ENCODE measurements around the gene ARMC8.

The ARMC8 gene

GRCh38 chr3:138210528-138210927, 23.4 kb downstream of the ARMC8 start:
- H3K9me3 Mint-ChIP-seq: no peaks in the 10 kb centered on the region
- H3K36me3 Mint-ChIP-seq (ENCODE audit: low read depth): peaks cover 17% of the 10 kb centered on the region
- no peak overlapping the region for H3K27ac Mint-ChIP-seq
- H3K4me1 Mint-ChIP-seq (ENCODE audit: low read depth): no peaks in the 10 kb centered on the region
- no peak for DNase-seq (ENCODE audit: low spot score)
- H3K27me3 Mint-ChIP-seq (ENCODE audit: low read depth): no peaks in the 10 kb centered on the region
- H3K4me3 Mint-ChIP-seq: no peak overlapping the region

- no peak for DNase-seq (ENCODE audit: low spot score)
- H3K27ac Mint-ChIP-seq: no peak overlapping the region
- H3K4me3 Mint-ChIP-seq: no peak overlapping the region
- H3K27me3 Mint-ChIP-seq (ENCODE audit: low read depth): no peaks in the 10 kb centered on the region
- H3K36me3 Mint-ChIP-seq (ENCODE audit: low read depth): peaks cover 8% of the 10 kb centered on the region
- H3K4me1 Mint-ChIP-seq (ENCODE audit: low read depth): peaks cover 4% of the 10 kb centered on the region
- no peaks in the 10 kb centered on the region for H3K9me3 Mint-ChIP-seq
These were observed 26.4 kb downstream of the ARMC8 start for GRCh38 chr3:138213398-138214085.

- no peaks in the 10 kb centered on the region for H3K9me3 Mint-ChIP-seq
These were observed 32.2 kb downstream of the ARMC8 start for GRCh38 chr3:138219255-138219654.

DNA sequence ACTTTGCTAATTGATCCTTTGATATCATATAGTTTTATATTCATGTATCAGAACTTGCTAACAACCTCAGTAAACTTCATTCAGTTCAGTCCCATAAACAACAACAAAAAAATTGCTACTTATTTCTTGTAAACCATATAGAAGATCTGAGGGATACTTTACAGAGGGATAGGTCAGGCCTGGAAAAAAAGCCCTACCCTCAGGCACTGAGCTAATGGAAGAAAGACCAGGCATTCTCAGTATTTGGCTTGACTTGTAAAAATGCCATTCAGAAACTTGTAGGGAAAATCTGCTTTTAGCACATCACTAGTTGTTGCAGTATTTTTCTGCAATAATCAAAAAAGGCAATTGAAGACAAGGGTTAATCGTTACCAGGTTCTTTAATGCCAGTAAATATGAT, 33.1 kb downstream of the ARMC8 start:
- Mint-ChIP-seq H3K9me3 (no peaks in the 10 kb centered on the region), H3K4me1 (ENCODE audit: low read depth) (peaks cover 20% of the 10 kb centered on the region), H3K27me3 (ENCODE audit: low read depth) (no peaks in the 10 kb centered on the region), H3K27ac (no peak overlapping the region), H3K4me3 (no peak overlapping the region), H3K36me3 (ENCODE audit: low read depth) (peaks cover 21% of the 10 kb centered on the region)
- DNase-seq (ENCODE audit: low spot score): no peak

More at GRCh38 chr3:138219255-138219654, 32.2 kb downstream of the ARMC8 start:
- DNase-seq (ENCODE audit: low spot score): no peak
- Mint-ChIP-seq H3K27ac (no peak overlapping the region), H3K27me3 (ENCODE audit: low read depth) (no peaks in the 10 kb centered on the region), H3K4me1 (ENCODE audit: low read depth) (peaks cover 20% of the 10 kb centered on the region), H3K36me3 (ENCODE audit: low read depth) (peaks cover 13% of the 10 kb centered on the region), H3K4me3 (no peak overlapping the region)

DNA sequence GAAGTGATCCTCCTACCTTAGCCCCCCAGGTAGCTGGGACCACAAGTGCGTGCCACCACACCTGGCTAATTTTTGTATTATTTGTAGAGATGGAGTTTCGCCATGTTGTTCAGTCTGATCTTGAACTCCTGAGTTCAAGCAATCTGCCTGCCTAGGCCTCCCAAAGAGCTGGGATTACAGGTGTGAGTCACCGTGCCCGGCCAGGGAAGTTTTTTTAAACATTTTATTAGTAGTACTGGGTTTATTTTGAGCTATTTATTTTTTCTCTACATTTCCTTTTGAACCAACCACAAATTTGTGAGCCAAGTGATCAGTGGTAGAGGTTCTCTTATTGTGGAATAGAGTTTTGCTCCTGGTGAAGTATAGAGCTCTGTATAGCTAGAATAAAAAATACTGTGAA, 33.7 kb downstream of the ARMC8 start:
- no peak for DNase-seq (ENCODE audit: low spot score)
- H3K9me3 Mint-ChIP-seq: no peaks in the 10 kb centered on the region
- H3K4me3 Mint-ChIP-seq: no peak overlapping the region
- H3K4me1 Mint-ChIP-seq (ENCODE audit: low read depth): peaks cover 20% of the 10 kb centered on the region
- no peaks in the 10 kb centered on the region for H3K27me3 Mint-ChIP-seq (ENCODE audit: low read depth)
- H3K27ac Mint-ChIP-seq: no peak overlapping the region
- H3K36me3 Mint-ChIP-seq (ENCODE audit: low read depth): peaks cover 26% of the 10 kb centered on the region

DNA sequence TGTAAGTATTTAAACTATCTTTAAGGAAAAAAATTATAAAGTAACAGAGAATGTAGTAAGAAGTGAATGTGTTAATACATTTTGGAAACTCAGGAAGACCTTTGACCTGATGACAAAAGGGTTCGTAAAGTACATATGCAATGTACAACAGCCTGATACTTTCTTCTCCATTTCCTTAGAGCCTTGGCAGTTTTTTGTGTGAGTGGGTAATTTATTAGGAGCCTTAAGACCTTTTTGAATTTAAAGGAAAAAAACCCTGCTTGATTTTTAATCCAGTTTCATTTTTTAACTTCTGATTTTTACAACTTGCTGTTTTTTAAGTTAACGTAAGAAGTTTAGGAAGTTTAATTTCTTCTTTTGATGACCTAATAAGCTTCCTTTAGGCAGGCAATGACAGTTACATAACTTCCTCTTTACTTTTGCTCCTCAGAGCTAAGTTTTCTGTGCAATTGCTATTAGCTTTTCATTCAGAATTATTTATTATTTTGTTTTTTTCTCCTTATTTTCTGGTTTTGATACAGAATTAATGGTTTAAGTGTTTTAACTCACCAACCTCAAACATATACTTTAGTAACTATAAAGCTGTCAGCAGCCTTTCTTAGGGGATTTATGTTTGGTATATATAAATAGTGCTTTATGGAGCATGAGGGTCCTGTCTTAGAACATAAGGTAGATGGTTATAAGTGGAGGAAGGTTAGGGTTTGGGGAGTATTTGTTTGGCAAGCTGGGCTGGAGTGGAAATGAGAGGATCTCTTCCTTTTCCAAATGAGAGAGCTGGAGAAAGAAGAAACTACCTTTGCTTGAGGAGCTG, 35.2 kb downstream of the ARMC8 start:
- DNase-seq (ENCODE audit: low spot score): no peak
- Mint-ChIP-seq H3K36me3 (ENCODE audit: low read depth) (peaks cover 31% of the 10 kb centered on the region), H3K27me3 (ENCODE audit: low read depth) (no peaks in the 10 kb centered on the region), H3K27ac (peak overlapping the region; percentile 51), H3K4me3 (no peak overlapping the region), H3K4me1 (ENCODE audit: low read depth) (peaks cover 20% of the 10 kb centered on the region), H3K9me3 (no peaks in the 10 kb centered on the region)

DNA sequence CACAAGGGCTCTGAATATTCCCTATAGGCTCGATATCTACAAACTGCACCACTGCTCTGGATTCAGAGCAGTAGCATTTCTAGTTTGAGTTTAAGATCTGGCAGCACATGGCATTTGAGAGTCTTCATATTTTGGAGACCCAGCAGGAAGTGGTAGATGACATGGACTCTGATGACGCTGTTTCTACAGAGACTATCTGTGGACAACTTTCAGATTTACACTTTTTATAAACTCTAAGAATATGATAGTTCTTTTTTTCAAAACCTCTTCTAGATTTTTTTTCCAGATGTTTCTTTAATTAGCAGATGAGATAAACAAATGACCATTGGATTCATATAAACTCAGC, 35.8 kb downstream of the ARMC8 start:
- Mint-ChIP-seq H3K4me3 (no peak overlapping the region), H3K27me3 (ENCODE audit: low read depth) (no peaks in the 10 kb centered on the region), H3K4me1 (ENCODE audit: low read depth) (peaks cover 20% of the 10 kb centered on the region), H3K9me3 (no peaks in the 10 kb centered on the region), H3K27ac (peak overlapping the region; percentile 51), H3K36me3 (ENCODE audit: low read depth) (peaks cover 31% of the 10 kb centered on the region)
- DNase-seq (ENCODE audit: low spot score): no peak

- Mint-ChIP-seq H3K27me3 (ENCODE audit: low read depth) (no peaks in the 10 kb centered on the region), H3K36me3 (ENCODE audit: low read depth) (peaks cover 47% of the 10 kb centered on the region), H3K4me3 (no peak overlapping the region), H3K27ac (no peak overlapping the region), H3K4me1 (ENCODE audit: low read depth) (peaks cover 8% of the 10 kb centered on the region), H3K9me3 (no peaks in the 10 kb centered on the region)
- no peak for DNase-seq (ENCODE audit: low spot score)
These were observed 40.5 kb downstream of the ARMC8 start for GRCh38 chr3:138227650-138228049.

- Mint-ChIP-seq H3K27ac (no peak overlapping the region), H3K27me3 (ENCODE audit: low read depth) (no peaks in the 10 kb centered on the region), H3K36me3 (ENCODE audit: low read depth) (peaks cover 36% of the 10 kb centered on the region), H3K4me3 (no peak overlapping the region), H3K4me1 (ENCODE audit: low read depth) (peaks cover 10% of the 10 kb centered on the region), H3K9me3 (no peaks in the 10 kb centered on the region)
- DNase-seq (ENCODE audit: low spot score): no peak
These were observed 43.4 kb downstream of the ARMC8 start for GRCh38 chr3:138230525-138230924.

DNA sequence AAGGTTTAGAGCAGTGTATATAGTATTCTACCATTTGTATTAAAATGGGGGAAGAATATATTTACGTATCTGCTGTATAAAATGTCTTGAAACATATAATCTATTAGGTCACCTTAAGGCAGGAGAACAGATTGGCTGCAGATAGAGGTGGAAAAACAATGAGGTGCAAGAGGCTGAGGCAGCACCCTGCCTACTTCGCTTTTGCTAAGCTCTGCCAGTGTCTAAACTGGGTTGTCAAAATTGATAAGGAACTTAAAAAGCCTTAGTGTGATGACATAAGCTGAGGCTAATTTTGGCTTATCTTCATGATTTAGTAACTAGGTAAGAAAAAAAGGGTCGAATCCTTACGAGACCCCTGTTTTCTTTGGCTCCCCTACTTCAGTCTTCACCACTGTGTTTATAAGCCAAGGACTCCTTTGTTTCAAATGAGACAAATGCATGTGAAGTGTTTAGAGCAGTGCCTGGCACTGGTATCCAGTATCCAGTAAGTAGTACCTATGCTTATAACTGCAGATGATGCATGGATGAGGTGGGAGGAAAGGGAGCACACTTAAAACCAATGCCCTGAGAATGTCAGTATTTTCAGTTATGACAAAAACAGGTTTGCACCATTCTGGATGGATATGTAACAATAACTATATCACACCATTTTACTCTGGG, 45.7 kb downstream of the ARMC8 start:
- no peaks in the 10 kb centered on the region for H3K9me3 Mint-ChIP-seq
- H3K27me3 Mint-ChIP-seq (ENCODE audit: low read depth): no peaks in the 10 kb centered on the region
- H3K27ac Mint-ChIP-seq: no peak overlapping the region
- DNase-seq (ENCODE audit: low spot score): no peak
- peaks cover 38% of the 10 kb centered on the region for H3K36me3 Mint-ChIP-seq (ENCODE audit: low read depth)
- no peak overlapping the region for H3K4me3 Mint-ChIP-seq
- peaks cover 10% of the 10 kb centered on the region for H3K4me1 Mint-ChIP-seq (ENCODE audit: low read depth)

- peak overlapping the region; percentile 17 for H3K27ac Mint-ChIP-seq
- H3K9me3 Mint-ChIP-seq: no peaks in the 10 kb centered on the region
- DNase-seq (ENCODE audit: low spot score): no peak
- H3K4me1 Mint-ChIP-seq (ENCODE audit: low read depth): peaks cover 8% of the 10 kb centered on the region
- no peaks in the 10 kb centered on the region for H3K27me3 Mint-ChIP-seq (ENCODE audit: low read depth)
- H3K4me3 Mint-ChIP-seq: no peak overlapping the region
- peaks cover 39% of the 10 kb centered on the region for H3K36me3 Mint-ChIP-seq (ENCODE audit: low read depth)
These were observed 47.5 kb downstream of the ARMC8 start for GRCh38 chr3:138234401-138235179.

- H3K9me3 Mint-ChIP-seq: no peaks in the 10 kb centered on the region
- no peak overlapping the region for H3K4me3 Mint-ChIP-seq
- peaks cover 8% of the 10 kb centered on the region for H3K4me1 Mint-ChIP-seq (ENCODE audit: low read depth)
- no peaks in the 10 kb centered on the region for H3K27me3 Mint-ChIP-seq (ENCODE audit: low read depth)
- peaks cover 31% of the 10 kb centered on the region for H3K36me3 Mint-ChIP-seq (ENCODE audit: low read depth)
- no peak for DNase-seq (ENCODE audit: low spot score)
- no peak overlapping the region for H3K27ac Mint-ChIP-seq
These were observed 51.6 kb downstream of the ARMC8 start for GRCh38 chr3:138238711-138239110.

DNA sequence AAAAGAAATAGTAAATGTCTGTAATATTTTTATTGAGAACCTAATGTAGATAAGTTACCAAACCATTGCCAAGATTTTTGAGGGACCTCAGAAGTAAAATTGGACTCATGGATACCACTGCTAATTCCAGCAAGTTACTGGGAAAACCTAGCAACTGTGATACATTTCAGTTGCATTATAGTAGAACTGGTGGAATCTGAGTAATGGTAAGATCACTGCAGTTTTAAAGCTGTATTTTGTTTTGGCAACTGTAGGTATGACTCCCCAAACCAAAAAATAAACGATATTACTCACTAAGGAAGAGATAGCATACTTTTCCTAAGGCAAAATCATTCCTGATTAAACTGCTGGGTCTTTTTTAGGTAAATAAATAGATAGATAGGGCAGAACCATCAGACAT, 54.0 kb downstream of the ARMC8 start:
- no peaks in the 10 kb centered on the region for H3K27me3 Mint-ChIP-seq (ENCODE audit: low read depth)
- H3K9me3 Mint-ChIP-seq: no peaks in the 10 kb centered on the region
- peaks cover 2% of the 10 kb centered on the region for H3K4me1 Mint-ChIP-seq (ENCODE audit: low read depth)
- H3K36me3 Mint-ChIP-seq (ENCODE audit: low read depth): peaks cover 31% of the 10 kb centered on the region
- H3K4me3 Mint-ChIP-seq: no peak overlapping the region
- no peak for DNase-seq (ENCODE audit: low spot score)
- H3K27ac Mint-ChIP-seq: no peak overlapping the region

DNA sequence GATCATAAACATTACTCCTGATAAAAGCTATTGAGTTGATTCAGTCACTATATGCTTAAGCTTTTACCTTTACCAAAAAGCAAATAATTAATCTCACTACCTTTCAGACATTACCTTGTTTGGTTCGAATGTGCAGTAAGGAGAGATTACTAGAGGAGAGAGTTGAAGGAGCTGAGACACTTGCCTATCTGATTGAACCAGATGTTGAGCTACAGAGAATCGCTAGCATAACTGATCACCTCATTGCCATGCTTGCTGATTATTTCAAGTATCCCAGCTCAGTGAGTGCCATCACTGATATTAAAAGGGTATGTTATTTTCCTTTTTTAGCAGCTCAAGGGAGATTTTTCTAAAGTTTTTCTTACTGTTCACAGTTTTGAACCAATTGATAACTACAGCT, 54.6 kb downstream of the ARMC8 start:
- no peaks in the 10 kb centered on the region for H3K9me3 Mint-ChIP-seq
- no peak overlapping the region for H3K4me3 Mint-ChIP-seq
- no peak overlapping the region for H3K27ac Mint-ChIP-seq
- peaks cover 30% of the 10 kb centered on the region for H3K36me3 Mint-ChIP-seq (ENCODE audit: low read depth)
- H3K27me3 Mint-ChIP-seq (ENCODE audit: low read depth): no peaks in the 10 kb centered on the region
- peaks cover 2% of the 10 kb centered on the region for H3K4me1 Mint-ChIP-seq (ENCODE audit: low read depth)
- no peak for DNase-seq (ENCODE audit: low spot score)

Measured in T-helper 2 cell treated with Interferon-gamma antibody and Interleukin-4, amounts not matched to agents 5 μg/mL and 100 μg/mL, for 36 hours (primary cell).